OCI-LY1 (cell line): ENCODE measurements around the gene ZFP57.

ENCODE experiments used
- EZH2 ChIP-seq: fragments of 200-600 bp; sonication (generic), shearing (Covaris generic); IDR thresholded peaks from 2 replicates; pipeline ENCODE4 v1.8.0; 2017; ENCODE audit warnings: borderline replicate concordance, mixed run types, mild to moderate bottlenecking, antibody characterized with exemption, low read length, moderate library complexity, mixed read lengths
- TF ChIP-seq, protein P1 (sequence below): fragments of 200-600 bp; sonication (generic), shearing (Covaris generic); IDR thresholded peaks from 2 replicates; pipeline ENCODE4 v1.5.1; 2017; ENCODE audit warnings: mild to moderate bottlenecking, antibody characterized with exemption, low read length, moderate library complexity, mixed read lengths

DNA sequence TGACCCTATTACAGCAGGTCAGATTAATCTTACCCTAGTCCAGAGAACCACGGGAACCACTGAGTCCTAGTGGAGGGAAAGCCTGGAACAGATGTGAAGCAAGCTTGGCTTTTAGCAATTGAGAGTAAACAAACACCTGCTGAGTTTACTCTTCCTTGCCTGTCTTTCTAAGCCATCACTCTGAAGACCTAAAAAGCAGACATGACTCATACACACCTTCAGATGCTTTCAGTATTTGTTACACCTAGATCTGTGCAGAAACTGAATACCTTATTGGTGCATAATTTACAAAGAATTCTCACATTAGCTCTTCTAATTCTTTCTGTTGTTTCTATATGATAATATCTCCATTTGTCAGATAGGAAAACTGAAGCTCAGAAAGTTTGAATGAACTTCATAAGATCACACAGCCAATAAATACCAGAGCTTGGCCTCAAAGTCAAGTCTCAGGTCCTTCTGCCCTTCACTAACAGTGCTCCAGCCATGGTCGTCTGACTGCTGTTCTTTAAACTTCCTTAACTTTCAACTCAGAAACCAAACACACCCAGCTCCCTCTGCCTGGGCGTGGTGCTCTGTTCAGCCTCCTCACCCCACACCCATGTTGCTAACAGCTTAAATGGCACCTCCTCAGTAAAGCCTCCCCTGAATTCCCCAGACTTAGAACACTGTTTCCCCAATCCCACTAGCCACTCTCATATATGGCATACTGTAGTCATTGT, 39.4 kb downstream of the ZFP57 start:
- TF ChIP-seq, protein P1, sequence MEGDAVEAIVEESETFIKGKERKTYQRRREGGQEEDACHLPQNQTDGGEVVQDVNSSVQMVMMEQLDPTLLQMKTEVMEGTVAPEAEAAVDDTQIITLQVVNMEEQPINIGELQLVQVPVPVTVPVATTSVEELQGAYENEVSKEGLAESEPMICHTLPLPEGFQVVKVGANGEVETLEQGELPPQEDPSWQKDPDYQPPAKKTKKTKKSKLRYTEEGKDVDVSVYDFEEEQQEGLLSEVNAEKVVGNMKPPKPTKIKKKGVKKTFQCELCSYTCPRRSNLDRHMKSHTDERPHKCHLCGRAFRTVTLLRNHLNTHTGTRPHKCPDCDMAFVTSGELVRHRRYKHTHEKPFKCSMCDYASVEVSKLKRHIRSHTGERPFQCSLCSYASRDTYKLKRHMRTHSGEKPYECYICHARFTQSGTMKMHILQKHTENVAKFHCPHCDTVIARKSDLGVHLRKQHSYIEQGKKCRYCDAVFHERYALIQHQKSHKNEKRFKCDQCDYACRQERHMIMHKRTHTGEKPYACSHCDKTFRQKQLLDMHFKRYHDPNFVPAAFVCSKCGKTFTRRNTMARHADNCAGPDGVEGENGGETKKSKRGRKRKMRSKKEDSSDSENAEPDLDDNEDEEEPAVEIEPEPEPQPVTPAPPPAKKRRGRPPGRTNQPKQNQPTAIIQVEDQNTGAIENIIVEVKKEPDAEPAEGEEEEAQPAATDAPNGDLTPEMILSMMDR: no peak
- TF ChIP-seq EZH2: no peak
